ENCODE results near the gene TBC1D5. TPM values are rescaled to one million over a fixed set of nuclear protein-coding genes. Genes with fewer than 3 reads are reported as not detected.

Gene TBC1D5
- total RNA-seq, 3 donors from 2014 or later: 33.1 to 56.1 (median 44.1) TPM

DNA sequence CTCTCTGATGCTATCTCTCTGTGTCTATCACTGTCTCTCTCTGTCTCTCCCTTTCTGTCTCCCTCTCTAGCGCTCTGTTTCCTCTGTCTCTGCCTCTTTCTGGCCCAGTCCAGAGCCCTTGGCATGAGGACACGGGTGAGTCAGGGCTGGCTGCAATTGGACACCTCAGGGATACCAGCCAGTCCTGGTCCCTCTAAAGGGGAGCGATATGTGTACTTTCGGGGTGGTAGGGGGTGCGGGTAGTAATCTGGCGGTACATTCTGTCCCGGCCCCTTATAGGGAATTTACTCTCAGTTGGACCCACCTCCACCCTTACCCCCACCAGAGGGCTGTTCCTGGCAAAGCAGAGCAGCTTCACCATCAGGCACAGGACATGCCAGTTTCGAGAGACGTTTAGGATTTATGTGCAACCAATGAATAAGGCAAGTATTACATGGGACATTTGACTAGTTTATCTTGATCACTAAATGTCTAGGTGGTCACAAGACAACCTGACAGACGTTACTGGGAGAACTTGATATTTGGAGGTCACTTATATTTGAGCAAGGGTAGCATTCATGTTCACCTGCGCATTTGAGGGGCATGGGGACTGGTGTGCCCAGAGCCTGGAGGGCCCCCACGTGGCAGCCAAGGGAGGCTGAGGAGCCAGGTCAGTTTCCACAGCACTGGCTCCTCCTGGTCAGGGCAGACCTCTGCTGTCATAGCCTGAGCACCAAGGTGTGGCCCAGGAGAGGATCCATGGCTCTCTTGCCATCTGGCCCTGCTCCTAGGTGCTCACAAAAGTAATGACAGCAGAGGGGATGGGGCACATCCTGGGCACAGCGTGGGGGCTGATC lies 601.5 kb downstream of the TBC1D5 start:
- no peak for ATAC-seq
- TF ChIP-seq, protein P1, sequence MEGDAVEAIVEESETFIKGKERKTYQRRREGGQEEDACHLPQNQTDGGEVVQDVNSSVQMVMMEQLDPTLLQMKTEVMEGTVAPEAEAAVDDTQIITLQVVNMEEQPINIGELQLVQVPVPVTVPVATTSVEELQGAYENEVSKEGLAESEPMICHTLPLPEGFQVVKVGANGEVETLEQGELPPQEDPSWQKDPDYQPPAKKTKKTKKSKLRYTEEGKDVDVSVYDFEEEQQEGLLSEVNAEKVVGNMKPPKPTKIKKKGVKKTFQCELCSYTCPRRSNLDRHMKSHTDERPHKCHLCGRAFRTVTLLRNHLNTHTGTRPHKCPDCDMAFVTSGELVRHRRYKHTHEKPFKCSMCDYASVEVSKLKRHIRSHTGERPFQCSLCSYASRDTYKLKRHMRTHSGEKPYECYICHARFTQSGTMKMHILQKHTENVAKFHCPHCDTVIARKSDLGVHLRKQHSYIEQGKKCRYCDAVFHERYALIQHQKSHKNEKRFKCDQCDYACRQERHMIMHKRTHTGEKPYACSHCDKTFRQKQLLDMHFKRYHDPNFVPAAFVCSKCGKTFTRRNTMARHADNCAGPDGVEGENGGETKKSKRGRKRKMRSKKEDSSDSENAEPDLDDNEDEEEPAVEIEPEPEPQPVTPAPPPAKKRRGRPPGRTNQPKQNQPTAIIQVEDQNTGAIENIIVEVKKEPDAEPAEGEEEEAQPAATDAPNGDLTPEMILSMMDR (IDR thresholded peaks at IDR 0.05): no peak
- no peaks in the 10 kb centered on the region for H3K4me1 ChIP-seq (ENCODE audit: low read depth)
- intact Hi-C loops (cut with DNase I, micrococcal nuclease): no loop called here
- no peak for DNase-seq
- H3K9me3 ChIP-seq: no peaks in the 10 kb centered on the region
- H3K4me3 ChIP-seq: no peak overlapping the region
- no peaks in the 10 kb centered on the region for H3K36me3 ChIP-seq (ENCODE audit: low read depth)

DNA sequence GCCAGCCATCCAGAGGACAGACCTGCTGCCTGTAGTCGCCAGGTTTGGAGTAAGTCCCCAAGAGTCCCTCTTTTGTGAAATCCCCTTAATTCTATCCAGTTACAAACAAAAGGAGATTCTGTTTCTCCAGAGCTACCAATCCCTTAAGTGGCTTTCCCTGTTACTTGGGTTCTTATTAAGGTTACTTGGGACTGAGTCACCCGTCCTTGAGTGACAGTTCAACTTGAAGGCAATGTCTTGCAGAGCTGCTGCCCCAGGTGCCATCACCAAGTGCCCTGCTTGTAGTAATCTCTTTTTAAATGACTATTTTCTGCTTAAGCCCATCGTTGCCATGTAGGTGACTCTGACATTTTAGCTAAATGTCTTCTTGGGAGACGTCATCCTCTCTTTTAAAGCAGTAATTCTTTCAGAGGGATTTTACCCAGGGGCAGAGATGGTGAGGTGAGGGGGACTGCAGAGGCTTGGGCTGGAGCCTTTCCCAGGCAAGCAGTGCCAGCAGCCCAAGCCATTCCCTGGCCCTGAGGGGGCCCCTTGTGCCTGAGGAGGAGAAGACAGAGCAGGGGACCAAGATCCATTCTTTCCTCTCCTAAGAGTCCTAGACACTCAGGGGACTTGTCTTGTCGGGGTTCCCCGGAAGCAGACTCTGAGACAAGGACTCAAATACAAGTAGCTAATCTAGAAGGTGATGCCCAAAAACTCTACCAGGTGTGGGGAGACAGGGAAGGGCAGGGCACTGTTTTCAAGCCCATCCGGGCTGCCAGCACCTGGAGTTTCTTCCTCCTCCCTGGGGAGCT lies 604.0 kb downstream of the TBC1D5 start:
- ATAC-seq: no peak
- Histone ChIP-seq H3K36me3 (ENCODE audit: low read depth) (no peaks in the 10 kb centered on the region), H3K4me1 (ENCODE audit: low read depth) (no peaks in the 10 kb centered on the region), H3K9me3 (no peaks in the 10 kb centered on the region), H3K4me3 (no peak overlapping the region)
- TF ChIP-seq, protein P1 (IDR thresholded peaks at IDR 0.05): no peak
- DNase-seq: no peak
- intact Hi-C loops (cut with DNase I, micrococcal nuclease): no loop called here

DNA sequence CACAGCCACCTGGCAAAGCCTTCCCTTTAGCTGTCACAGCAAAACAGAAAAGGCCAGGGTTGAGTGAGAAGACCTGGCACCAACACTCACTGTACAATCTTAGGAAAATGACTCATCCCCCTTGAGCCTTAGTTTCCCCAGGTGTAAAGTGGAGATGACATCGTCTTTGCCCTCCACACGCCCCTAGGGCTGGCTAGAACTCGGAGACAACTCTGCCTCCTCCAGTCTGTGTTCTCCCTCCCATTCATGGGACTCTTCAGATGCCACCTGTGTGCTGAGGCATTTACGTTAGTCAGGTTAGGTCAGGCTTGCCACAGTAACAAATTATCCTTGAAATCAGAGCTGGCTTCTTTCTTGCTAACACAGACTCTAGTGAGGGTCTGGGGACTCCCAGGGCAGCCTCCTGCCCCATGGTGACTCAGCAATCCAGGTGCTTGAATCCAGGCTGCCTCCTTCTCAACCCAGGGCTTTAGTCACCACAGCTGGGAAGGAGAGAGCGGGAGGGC lies 605.1 kb downstream of the TBC1D5 start:
- no peaks in the 10 kb centered on the region for H3K4me1 ChIP-seq (ENCODE audit: low read depth)
- DNase-seq (no peak), ATAC-seq (no peak)
- H3K36me3 ChIP-seq (ENCODE audit: low read depth): no peaks in the 10 kb centered on the region
- intact Hi-C loops (cut with DNase I, micrococcal nuclease): no loop called here
- H3K4me3 ChIP-seq: no peak overlapping the region
- TF ChIP-seq, protein P1 (IDR thresholded peaks at IDR 0.05): no peak
- no peaks in the 10 kb centered on the region for H3K9me3 ChIP-seq

DNA sequence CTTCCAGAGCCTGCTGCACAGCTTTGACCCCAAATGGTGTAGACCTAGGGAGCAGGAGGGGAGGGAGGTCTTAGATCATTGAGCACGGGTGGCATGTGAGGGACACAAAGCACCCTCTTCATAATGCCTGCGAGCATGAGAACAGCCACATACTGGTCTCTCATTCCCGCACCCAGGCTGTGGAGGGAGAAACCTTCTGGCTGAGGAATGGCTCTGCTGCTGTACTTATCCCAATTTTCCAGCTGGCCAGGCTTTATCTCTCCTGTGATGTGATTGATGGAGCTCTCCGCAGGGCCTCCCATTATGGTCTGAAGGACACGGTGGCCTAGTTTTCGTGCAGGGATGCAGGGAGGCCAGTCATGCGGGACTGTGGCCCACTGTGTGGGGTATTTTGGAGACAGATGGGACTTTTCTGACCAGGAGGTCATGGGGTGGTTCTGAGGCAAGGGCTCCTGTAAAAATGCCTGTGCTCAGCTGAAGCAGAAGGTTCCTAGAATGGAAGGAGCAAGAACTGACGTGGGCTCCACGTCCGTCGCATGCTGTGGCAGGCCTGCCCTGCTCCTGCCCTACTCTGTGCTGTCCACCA lies 606.2 kb downstream of the TBC1D5 start:
- Histone ChIP-seq H3K4me3 (no peak overlapping the region), H3K4me1 (ENCODE audit: low read depth) (no peaks in the 10 kb centered on the region), H3K9me3 (no peaks in the 10 kb centered on the region), H3K36me3 (ENCODE audit: low read depth) (no peaks in the 10 kb centered on the region)
- DNase-seq: no peak
- intact Hi-C loops (cut with DNase I, micrococcal nuclease): no loop called here
- no peak for ATAC-seq
- TF ChIP-seq, protein P1 (IDR thresholded peaks at IDR 0.05): no peak

DNA sequence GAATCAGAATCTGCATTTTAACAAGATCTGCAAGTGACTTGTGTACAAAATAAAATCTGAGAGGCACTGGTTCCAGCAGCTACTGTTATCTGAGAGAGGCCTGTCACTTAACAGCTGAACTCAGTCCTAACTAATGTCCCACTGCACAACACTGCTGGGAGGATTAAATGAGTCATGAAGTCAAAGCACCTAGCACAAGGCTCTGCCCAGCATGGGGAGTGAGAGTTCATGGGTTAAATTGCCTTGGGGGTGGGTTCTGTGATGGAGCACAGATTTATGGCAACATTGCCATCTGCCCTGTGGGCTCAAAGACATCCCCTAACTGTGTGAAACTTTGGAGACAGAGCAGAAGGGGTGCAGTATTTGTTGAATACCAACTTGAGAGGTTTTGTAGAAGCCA lies 606.7 kb downstream of the TBC1D5 start:
- no peak for ATAC-seq
- H3K4me3 ChIP-seq: no peak overlapping the region
- DNase-seq: no peak
- no peaks in the 10 kb centered on the region for H3K36me3 ChIP-seq (ENCODE audit: low read depth)
- TF ChIP-seq, protein P1 (IDR thresholded peaks at IDR 0.05): no peak
- intact Hi-C loops (cut with DNase I, micrococcal nuclease): no loop called here
- H3K4me1 ChIP-seq (ENCODE audit: low read depth): no peaks in the 10 kb centered on the region
- H3K9me3 ChIP-seq: no peaks in the 10 kb centered on the region

Measured in mucosa of descending colon (tissue), 3 donors.